Measurements from ENCODE around the gene USP7. TPM values are rescaled to one million over a fixed set of nuclear protein-coding genes. Genes with fewer than 3 reads are reported as not detected.
A peak's percentile ranks its signal among the peaks of the same experiment; 100 is the strongest.

Gene USP7
- total RNA-seq, 6 donors from 2014 or later = 68.2 to 122 (median 72.2) TPM

- Histone ChIP-seq H3K9me3 (no peaks in the 10 kb centered on the region), H3K4me1 (peaks cover 16 to 40% (median 27%) of the 10 kb centered on the region in 4 donors), H3K36me3 (peaks cover 0 to 53% (median 29%) of the 10 kb centered on the region in 4 donors), H3K27ac (peak overlapping the region in 3 of 4 donors; percentile 44 to 77 (median 62)), H3K27me3 (no peaks in the 10 kb centered on the region), H3K4me3 (no peak overlapping the region)
- 95 to 96% methylated on average over 11 to 26 of the region's 26 CpGs for WGBS, 2 donors
- ATAC-seq (ENCODE audit: low FRiP score in 2 of 2) = no peak
- TF ChIP-seq CTCF (IDR thresholded peaks at IDR 0.05) (no peak), EP300 (IDR thresholded peaks at IDR 0.05) (no peak), POLR2AphosphoS5 (IDR thresholded peaks at IDR 0.05) (no peak), POLR2A (IDR thresholded peaks at IDR 0.05) (no peak)
- DNase-seq = no peak
These were observed 115.3 kb downstream of the USP7 start for GRCh38 chr16:8848231-8848938.

GRCh38 chr16:8847623-8848022 lies 116.1 kb downstream of the USP7 start:
- 97% methylated on average over 14 to 15 of the region's 15 CpGs for WGBS, 2 donors
- DNase-seq (no peak), ATAC-seq (ENCODE audit: low FRiP score in 2 of 2) (peak in 1 of 2 donors; percentile 11)
- Histone ChIP-seq H3K9me3 (no peaks in the 10 kb centered on the region), H3K4me1 (peaks cover 16 to 37% (median 27%) of the 10 kb centered on the region in 4 donors), H3K36me3 (peaks cover 0 to 48% (median 24%) of the 10 kb centered on the region in 4 donors), H3K4me3 (no peak overlapping the region), H3K27me3 (no peaks in the 10 kb centered on the region), H3K27ac (peak overlapping the region in 3 of 4 donors; percentile 0 to 44 (median 2))
- no peak for TF ChIP-seq POLR2AphosphoS5 (IDR thresholded peaks at IDR 0.05)
- no peak for TF ChIP-seq EP300 (IDR thresholded peaks at IDR 0.05)
- TF ChIP-seq CTCF (IDR thresholded peaks at IDR 0.05) = no peak
- TF ChIP-seq POLR2A (IDR thresholded peaks at IDR 0.05) = no peak

- ATAC-seq (ENCODE audit: low FRiP score in 2 of 2) (no peak), DNase-seq (no peak)
- TF ChIP-seq POLR2A (IDR thresholded peaks at IDR 0.05) (no peak), POLR2AphosphoS5 (IDR thresholded peaks at IDR 0.05) (no peak), EP300 (IDR thresholded peaks at IDR 0.05) (no peak), CTCF (IDR thresholded peaks at IDR 0.05) (no peak)
- no peaks in the 10 kb centered on the region for H3K9me3 ChIP-seq
- H3K4me3 ChIP-seq = no peak overlapping the region
- H3K4me1 ChIP-seq = peaks cover 16 to 35% (median 25%) of the 10 kb centered on the region in 4 donors
- 81 to 87% methylated on average over 13 of the region's 13 CpGs for WGBS, 2 donors
- H3K27ac ChIP-seq = peak overlapping the region in 1 of 4 donors; percentile 44
- no peaks in the 10 kb centered on the region for H3K27me3 ChIP-seq
- H3K36me3 ChIP-seq = peaks cover 0 to 43% (median 23%) of the 10 kb centered on the region in 4 donors
These were observed 116.6 kb downstream of the USP7 start for GRCh38 chr16:8847145-8847544.

GRCh38 chr16:8846401-8846932 lies 117.2 kb downstream of the USP7 start:
- DNase-seq (no peak), ATAC-seq (ENCODE audit: low FRiP score in 2 of 2) (no peak)
- no peak for TF ChIP-seq CTCF (IDR thresholded peaks at IDR 0.05)
- TF ChIP-seq POLR2A (IDR thresholded peaks at IDR 0.05) = no peak
- no peak for TF ChIP-seq EP300 (IDR thresholded peaks at IDR 0.05)
- TF ChIP-seq POLR2AphosphoS5 (IDR thresholded peaks at IDR 0.05) = no peak
- WGBS, 2 donors = 84 to 89% methylated on average over 9 to 10 of the region's 10 CpGs
- no peaks in the 10 kb centered on the region for H3K27me3 ChIP-seq
- H3K4me1 ChIP-seq = peaks cover 16 to 32% (median 24%) of the 10 kb centered on the region in 4 donors
- peaks cover 0 to 42% (median 23%) of the 10 kb centered on the region in 4 donors for H3K36me3 ChIP-seq
- H3K4me3 ChIP-seq = no peak overlapping the region
- H3K27ac ChIP-seq = no peak overlapping the region
- no peaks in the 10 kb centered on the region for H3K9me3 ChIP-seq

All from upper lobe of left lung (tissue), 6 donors.